GM21447 (cell line): Measurements from ENCODE around the gene KCNQ4.
A peak's percentile ranks its signal among the peaks of the same experiment; 100 is the strongest.

Experiments
- ATAC-seq: cut with Tn5 transposase; IDR thresholded peaks from one replicate; pipeline ENCODE4 v1.9.1; 2021; ENCODE audit not compliant: unreplicated experiment

The KCNQ4 gene

GRCh38 chr1:40754201-40754600, 29.4 kb upstream of the KCNQ4 start:
- ATAC-seq = no peak

- ATAC-seq = no peak
Observed at GRCh38 chr1:40755067-40755466, 28.5 kb upstream of the KCNQ4 start.

DNA sequence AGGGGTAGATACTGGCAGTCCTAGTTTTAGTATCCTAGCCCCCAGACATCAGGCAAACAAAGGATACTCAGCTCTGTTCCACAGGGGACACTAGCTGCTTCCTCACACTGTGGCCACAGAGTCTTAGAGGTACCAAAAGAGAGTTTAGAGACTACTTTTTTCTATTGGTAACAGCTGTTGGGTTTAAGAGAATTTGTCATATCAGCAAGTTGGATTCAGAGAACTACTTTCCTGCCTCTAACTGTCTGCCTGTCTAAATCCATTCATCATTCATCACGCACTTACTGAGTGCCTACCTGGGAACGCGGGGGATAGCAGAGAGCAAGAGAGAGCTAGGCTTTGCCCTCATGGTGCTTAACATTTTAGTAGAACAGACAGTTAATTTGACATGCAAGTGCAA, 27.1 kb upstream of the KCNQ4 start:
- ATAC-seq = no peak

- no peak for ATAC-seq
Observed at GRCh38 chr1:40757084-40757483, 26.5 kb upstream of the KCNQ4 start.

DNA sequence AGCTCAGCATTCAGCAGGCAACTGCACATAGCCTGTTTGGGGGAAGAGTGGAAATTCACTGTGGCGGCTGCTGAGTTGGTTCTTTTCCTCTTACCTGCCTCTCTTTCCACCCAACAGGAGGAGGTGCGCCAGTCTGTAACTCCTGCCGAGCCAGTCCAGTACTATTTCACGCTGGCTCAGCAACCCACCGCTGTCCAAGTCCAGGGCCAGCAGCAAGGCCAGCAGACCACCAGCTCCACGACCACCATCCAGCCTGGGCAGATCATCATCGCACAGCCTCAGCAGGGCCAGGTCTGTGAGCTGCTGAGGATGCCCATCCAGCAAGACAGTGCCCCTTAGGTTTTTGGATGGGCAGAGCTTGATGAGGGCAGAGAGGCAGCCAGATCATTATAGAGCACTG, 25.6 kb upstream of the KCNQ4 start:
- ATAC-seq = no peak

GRCh38 chr1:40758578-40759343, 24.8 kb upstream of the KCNQ4 start:
- no peak for ATAC-seq

DNA sequence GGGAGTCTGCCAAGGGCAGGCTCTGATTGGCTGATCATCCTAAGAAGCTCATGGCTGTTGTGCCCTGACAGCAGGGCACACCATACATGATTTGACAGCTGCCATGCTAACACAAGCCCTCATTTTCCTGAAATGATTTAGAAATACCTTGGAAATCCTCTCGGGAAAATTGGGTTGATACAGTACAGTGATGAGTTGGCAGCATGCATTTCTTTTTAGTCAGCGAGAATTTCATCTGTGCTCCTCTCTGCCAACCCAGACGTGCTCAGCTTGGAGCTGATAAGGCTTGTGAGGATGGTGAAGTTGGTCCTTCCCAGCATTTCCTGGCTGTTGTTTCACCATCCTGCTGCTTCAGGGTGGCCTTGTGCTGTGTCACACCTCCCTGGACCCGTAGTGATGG, 22.6 kb upstream of the KCNQ4 start:
- no peak for ATAC-seq

- peak; percentile 62 for ATAC-seq
Observed at GRCh38 chr1:40762144-40762923, 21.3 kb upstream of the KCNQ4 start.

- ATAC-seq = no peak
Observed at GRCh38 chr1:40763742-40764532, 19.6 kb upstream of the KCNQ4 start.

GRCh38 chr1:40764981-40765380, 18.6 kb upstream of the KCNQ4 start:
- no peak for ATAC-seq

GRCh38 chr1:40766017-40766416, 17.6 kb upstream of the KCNQ4 start:
- ATAC-seq = no peak

DNA sequence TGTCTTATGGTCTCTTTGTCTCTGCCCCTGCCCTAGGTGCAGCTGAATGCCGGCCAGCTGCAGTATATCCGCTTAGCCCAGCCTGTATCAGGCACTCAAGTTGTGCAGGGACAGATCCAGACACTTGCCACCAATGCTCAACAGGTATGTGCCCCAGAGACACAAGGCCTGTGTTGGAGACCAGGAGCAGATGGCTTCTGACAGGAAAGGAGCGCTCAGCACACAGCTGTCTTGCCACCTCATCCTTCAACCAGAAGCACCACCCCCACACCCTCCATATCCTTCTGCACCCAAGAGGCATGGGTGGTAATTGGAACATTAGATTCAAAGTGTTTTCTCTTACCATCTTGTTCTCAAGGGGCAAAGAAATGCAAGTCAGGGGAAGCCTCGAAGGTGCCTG, 17.0 kb upstream of the KCNQ4 start:
- no peak for ATAC-seq

DNA sequence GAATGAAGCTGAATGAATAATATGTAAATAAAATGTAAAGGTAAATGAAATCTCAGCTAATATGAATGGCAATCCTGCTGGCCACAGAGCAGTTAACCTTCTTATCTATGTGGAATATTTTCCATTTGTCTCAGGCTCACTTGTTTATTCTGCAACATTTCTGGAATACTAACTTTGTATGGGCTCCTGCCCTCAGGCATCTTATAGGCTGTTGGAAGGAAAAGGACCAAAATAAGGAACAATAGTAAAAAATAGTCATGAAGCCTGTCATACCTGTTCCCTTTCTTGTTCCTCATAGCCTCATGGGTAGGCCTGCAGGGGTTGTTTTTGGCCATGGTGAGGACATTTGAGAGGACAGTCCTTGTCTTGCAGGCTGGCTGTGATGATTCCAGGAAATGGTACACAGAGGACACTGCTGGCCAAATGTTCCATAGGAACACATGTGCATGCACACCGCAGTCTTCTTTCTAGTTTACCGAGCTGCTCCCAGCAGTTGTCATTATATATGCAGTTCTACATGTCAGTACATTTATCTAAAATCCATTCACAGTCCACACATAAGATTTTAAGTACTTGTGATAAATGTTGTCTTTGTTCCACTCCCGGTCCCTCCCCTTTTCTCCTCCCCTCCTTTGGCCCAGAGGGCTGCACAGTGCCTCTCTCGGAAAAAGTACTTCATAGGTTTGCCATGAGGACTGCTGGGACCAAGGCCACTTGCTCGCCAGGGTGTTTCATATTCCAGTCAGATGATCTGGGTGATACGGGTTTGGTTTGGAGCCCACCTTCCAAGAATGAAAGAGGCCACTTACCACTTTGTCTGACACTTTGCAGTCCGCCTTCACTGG, 15.2 kb upstream of the KCNQ4 start:
- ATAC-seq = no peak

GRCh38 chr1:40769815-40770214, 13.8 kb upstream of the KCNQ4 start:
- no peak for ATAC-seq

GRCh38 chr1:40770296-40771070, 13.1 kb upstream of the KCNQ4 start:
- no peak for ATAC-seq

DNA sequence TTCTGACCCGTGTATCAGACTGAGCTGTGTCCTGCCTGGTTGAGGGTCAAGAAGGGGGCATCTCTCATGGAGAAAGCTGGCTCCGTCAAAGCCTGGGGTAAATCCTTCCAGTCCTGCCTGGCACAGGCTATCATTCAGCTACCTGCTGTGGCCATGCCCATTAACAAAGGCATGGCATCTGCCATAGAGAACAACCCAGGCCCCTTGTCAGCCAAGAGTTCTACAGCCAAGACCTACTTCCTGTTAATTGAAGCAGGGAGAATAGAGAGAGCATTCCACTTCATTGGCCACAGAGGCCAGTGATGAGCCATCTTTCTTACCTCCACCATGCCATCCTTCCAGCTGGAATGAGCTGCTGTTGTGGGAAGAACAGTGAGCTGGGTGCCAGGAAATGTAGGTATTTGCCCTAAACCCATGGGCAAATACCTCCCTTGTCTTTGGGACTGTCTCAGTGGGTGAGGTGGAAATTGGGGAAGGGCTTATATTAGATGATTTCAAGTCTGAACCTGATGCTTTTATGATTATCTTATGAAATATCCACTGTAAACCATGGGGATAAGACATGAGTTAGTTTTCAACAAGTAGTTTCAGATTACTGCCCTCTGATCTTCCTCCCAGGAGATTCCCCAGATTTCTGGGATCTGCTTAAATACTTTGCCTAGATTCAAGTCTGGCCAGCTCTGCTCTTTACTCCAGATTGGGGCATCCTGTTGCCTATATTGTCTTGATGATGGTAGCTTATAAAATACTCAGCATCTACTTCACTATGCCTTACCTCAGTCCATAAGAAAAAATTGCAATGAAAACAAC, 11.2 kb upstream of the KCNQ4 start:
- ATAC-seq = no peak

DNA sequence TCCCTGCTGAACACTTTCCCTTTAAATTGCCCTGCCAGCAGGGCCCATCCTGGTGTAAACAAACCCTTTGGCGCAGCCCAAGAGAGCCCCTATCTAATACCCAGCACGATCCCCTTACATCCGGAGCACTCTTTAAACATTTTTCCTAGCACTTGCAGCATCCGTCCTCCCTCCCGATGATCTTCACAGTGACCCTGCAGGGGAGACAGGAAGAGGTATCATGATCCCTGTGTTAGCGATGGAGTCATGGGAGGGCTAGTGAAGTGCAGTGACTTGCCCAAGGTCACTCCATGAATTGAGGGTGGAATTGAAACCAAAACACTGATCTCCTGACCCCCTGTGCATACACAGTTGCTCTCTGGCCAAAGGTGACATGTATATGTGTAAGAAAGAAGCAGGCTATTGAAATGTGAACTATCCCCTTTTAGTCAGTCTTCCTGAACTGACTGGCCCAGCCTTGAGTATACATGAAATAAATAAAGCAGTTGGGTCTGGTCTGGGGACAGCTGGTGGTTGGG, 9.8 kb upstream of the KCNQ4 start:
- no peak for ATAC-seq

GRCh38 chr1:40774266-40774998, 9.2 kb upstream of the KCNQ4 start:
- no peak for ATAC-seq
